SKM-1 (cell line): Measurements from ENCODE around the gene CRLF3.
"Not testable (repeated sequence)": the region's sequence is repeated elsewhere in the genome, so short reads cannot be mapped to it uniquely, and the experiment has no call there.

Experiments used
- DNase-seq: peaks from one replicate; lab custom pipeline; 2025; ENCODE audit not compliant: unreplicated experiment; lab: John Stamatoyannopoulos, UW

Gene CRLF3

DNA sequence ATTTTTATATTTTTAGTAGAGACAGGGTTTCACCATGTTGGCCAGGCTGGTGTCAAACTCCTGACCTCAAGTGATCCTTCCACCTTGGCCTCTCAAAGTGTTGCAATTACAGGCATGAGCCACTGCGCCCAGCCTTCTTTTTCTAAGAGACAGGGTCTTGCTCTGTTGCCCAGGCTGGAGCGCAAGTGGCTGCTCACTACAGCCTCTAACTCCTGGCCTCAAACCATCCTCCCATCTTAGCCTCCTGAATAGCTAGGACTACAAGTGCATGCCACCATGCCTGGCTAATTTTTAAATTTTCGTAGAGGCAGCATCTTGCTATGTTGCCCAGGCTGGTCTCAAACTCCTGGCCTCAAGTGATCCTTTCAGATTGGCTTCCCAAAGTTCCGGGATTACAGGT is 76.9 kb downstream of the CRLF3 start:
- not testable (repeated sequence) for DNase-seq

GRCh38 chr17:30742669-30743068 is 81.8 kb downstream of the CRLF3 start:
- not testable (repeated sequence) for DNase-seq

DNA sequence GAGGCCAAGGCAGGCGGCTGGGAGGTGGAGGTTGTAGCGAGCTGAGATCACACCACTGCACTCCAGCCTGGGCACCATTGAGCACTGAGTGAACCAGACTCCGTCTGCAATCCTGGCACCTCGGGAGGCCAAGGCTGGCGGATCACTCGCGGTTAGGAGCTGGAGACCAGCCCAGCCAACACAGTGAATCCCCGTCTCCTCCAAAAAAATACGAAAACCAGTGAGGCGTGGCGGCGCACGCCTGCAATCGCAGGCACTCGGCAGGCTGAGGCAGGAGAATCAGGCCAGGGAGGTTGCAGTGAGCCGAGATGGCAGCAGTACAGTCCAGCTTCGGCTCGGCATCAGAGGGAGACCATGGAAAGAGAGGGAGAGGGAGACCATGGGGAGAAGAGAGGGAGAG is 88.1 kb downstream of the CRLF3 start:
- not testable (repeated sequence) for DNase-seq

- DNase-seq: not testable (repeated sequence)
These were observed 88.8 kb downstream of the CRLF3 start for GRCh38 chr17:30735644-30736043.

GRCh38 chr17:30735206-30735605 is 89.3 kb downstream of the CRLF3 start:
- not testable (repeated sequence) for DNase-seq

DNA sequence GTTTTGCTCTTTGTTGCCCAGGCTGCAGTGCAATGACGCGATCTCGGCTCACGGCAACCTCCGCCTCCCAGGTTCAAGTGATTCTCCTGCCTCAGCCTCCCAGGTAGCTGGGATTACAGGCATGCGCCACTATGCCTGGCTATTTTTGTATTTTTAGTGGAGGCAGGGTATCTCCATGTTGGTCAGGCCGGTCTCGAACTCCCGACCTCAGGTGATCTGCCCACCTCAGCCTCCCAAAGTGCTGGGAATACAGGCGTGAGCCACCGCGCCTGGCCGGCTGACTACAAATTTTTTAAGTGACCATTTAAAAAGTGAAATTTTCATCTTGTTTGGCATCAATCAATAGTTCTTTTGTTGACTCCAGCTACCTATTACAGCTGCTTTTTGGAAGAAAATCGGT is 90.3 kb downstream of the CRLF3 start:
- not testable (repeated sequence) for DNase-seq
